Neural progenitor cell (in vitro differentiated cells): ENCODE results near the gene FAM193B.

Source experiments
- CTCF ChIP-seq: fragments of 200-600 bp; sonication (generic); IDR thresholded peaks from 2 replicates; pipeline ENCODE4 v1.5.1; 2017; ENCODE audit warnings: antibody characterized with exemption, mild to moderate bottlenecking
- EZH2 ChIP-seq: fragments of 200-600 bp; sonication (generic); IDR thresholded peaks from 2 replicates; pipeline ENCODE4 v1.6.1; 2017; ENCODE audit warnings: antibody characterized with exemption, mild to moderate bottlenecking, moderate library complexity
- EZH2phosphoT487 ChIP-seq: fragments of 200-600 bp; sonication (generic); IDR thresholded peaks from 2 replicates; pipeline ENCODE4 v1.6.1; 2017; ENCODE audit warnings: antibody characterized with exemption

- TF ChIP-seq CTCF (peak; percentile 26), EZH2 (no peak), EZH2phosphoT487 (no peak)
These were observed 59.8 kb downstream of the FAM193B start for GRCh38 chr5:177494346-177495195.
